GM21367 (cell line): ENCODE results near the gene NUDT4B.
"Not testable (repeated sequence)": the region's sequence is repeated elsewhere in the genome, so short reads cannot be mapped to it uniquely, and the experiment has no call there.

ENCODE experiments used
- ATAC-seq: cut with Tn5 transposase; IDR thresholded peaks from one replicate; pipeline ENCODE4 v1.9.1; 2021; ENCODE audit not compliant: unreplicated experiment

Gene NUDT4B

GRCh38 chr1:148793762-148794332, 45.3 kb downstream of the NUDT4B start:
- not testable (repeated sequence) for ATAC-seq
